Hepatocyte (in vitro differentiated cells): ENCODE measurements around the gene PRKG1.

Source experiments
- CTCF ChIP-seq: fragments of 200-600 bp; sonication (generic); IDR thresholded peaks from 2 replicates; pipeline ENCODE4 v1.5.1; 2016; ENCODE audit warnings: antibody characterized with exemption, mild to moderate bottlenecking; ENCODE audit not compliant: poor library complexity
- EZH2 ChIP-seq: fragments of 200-600 bp; sonication (generic); IDR thresholded peaks from 2 replicates; pipeline ENCODE4 v1.6.1; 2016; ENCODE audit warnings: antibody characterized with exemption, mild to moderate bottlenecking, borderline replicate concordance
- EZH2phosphoT487 ChIP-seq: fragments of 200-600 bp; sonication (generic); IDR thresholded peaks from one replicate; pipeline ENCODE4 v1.6.1; 2018; ENCODE audit warnings: antibody characterized with exemption, mild to moderate bottlenecking, low read depth, moderate library complexity; ENCODE audit not compliant: unreplicated experiment, severe bottlenecking

DNA sequence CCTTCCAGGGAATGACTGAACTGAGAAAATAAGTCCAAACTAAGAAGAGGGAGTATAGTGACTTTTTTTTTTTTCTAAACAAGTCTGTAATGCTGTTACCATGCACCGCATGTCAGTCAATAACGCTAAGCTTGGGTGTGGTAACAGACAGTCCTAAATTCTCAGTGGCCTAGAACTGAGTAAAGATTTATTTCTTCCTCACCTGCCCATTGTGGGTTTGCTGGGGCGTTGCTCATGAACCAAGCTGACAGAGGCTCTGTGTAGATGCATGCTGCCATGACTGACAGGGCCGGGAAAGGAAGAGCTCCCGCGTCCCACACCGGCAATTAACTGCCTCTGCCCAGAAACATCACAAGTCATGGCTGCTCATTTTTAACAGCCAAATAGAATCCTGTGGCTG is 25.5 kb upstream of the PRKG1 start:
- TF ChIP-seq CTCF (no peak), EZH2 (no peak), EZH2phosphoT487 (no peak)
